ENCODE results near the gene HMCN1.

Gene HMCN1

DNA sequence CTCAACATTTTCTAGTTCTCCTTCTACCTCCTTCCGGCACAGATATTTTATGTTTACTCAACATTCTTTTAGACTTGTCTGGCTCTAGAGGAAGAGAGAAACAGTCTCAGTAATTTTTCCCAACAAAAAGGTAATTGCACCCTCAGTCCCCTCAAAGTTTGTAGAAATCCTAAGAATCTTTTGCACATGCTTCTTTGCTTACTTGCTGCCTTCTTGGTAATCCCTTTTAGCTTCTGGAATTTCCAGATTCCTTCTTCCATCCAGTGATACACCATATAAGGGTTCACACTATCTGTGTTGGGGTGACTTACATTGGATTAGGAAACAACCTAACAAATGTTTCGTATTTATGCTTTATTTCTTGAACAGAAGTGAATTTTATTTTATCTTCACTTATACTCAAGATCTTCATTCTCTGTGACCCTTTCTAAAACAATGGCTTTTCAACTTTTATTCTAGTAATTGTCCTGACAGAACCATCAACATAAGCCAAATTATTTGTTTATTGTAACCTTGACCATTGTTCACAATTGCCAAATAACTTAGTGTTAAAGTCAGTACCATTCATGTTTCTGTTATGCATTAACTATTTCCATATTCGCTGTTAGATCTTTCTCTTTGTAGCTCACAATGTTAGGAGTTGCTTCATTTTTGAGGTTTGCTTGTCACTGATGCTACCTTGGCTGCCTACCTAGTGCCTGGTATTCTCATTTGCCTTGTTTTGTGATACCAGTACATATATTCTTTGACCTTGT is 238.1 kb downstream of the HMCN1 start:
- DNase-seq = no peak

DNA sequence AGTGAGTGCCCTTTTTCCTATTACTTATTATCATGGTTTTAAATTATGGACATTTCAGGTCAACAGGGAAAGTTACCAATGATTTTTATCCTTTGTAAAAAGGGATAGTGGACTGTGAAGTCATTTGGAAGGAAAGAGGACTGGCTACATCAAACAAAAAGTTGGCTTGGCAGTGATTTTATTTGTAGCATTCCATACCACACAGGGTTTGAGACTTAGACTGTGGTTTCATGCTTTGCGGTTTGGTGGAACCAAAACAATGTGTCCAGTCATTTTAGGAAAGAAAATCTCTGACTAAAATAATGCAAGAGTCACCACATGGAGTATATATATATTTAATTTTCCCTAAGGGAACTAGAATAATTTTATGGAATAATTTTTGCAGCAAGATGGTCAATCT is 239.5 kb downstream of the HMCN1 start:
- DNase-seq = no peak

DNA sequence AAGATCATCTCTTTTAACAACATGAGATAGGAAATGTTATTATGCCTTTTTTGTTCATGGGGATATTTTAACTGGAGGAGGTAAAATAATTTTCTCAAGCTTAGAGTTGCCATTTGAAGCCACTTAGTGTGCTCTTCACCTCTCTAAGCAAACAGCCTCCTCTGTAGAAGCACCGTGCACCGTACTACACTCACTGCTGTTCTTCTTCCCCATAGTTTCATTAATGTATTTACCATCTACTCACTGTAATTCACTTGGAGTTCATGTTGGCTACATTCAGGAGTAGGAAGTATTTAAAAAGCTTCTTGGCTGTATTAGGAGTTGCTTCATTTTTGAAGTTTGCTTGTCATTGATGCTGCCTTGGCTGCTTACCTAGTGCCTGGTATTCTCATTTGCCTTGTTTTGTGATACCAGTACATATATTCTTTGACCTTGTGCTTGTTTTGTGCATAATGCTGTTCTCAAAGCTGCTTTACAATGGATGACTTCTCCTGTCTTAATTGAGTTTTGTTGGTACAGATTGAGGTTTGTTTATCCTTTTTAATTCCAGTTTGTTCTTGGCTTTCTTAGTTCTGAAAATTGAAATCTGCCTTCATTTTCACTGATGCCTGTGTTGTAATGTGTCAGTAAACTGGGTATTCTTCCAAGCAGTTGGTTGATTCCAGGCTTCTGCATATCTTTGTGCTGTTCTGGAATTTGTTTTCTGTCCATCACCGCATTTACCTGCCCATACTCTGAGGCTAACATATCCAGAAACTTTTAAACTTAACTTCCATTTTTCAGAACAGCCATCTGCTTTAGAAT is 240.4 kb downstream of the HMCN1 start:
- DNase-seq = no peak

DNA sequence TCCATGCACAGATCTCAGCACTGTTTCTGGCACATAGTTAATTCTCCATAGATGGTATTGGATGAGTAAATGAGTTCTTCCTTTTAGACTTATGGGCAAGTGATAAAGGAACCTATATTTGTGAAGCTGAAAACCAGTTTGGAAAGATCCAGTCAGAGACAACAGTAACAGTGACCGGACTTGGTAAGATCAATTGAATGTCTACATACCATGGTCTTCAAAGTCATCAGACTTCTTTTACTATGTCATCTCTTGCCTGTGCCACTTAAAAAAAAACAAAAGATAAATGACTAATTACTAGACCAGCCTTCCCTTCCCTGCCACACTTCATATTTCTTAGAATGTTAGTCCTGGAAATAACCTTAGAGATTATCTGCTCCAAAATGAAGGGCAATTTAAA is 246.7 kb downstream of the HMCN1 start:
- no peak for DNase-seq

DNA sequence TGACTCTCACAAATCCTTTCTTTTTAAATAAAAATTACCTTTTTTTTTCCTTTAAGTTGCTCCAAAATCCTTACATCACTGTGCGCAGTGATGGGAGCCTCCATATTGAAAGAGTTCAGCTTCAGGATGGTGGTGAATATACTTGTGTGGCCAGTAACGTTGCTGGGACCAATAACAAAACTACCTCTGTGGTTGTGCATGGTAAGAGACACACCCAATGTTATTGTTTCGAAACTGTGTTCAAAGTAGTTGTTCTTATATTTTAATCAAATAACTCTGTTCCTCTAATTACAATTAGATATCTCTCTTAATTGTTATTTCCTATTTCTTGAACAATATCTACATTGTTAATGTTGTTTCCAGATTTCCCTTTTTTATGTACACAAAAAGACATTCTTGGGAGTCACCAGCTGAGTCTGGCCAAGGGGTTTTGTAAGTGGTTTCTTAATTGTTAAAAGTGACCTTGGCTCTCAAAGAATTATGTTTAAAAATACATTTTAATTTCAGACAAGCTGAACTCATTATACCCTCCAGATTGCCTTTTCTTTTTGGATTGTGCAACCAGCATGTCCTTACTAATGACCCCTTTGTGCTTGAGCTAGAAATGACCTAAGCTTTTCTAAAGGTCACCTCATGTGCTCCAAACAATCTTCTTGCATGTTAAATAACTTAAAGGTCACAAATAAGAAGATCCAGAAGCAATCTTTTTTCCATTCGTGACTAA is 250.1 kb downstream of the HMCN1 start:
- no peak for DNase-seq

DNA sequence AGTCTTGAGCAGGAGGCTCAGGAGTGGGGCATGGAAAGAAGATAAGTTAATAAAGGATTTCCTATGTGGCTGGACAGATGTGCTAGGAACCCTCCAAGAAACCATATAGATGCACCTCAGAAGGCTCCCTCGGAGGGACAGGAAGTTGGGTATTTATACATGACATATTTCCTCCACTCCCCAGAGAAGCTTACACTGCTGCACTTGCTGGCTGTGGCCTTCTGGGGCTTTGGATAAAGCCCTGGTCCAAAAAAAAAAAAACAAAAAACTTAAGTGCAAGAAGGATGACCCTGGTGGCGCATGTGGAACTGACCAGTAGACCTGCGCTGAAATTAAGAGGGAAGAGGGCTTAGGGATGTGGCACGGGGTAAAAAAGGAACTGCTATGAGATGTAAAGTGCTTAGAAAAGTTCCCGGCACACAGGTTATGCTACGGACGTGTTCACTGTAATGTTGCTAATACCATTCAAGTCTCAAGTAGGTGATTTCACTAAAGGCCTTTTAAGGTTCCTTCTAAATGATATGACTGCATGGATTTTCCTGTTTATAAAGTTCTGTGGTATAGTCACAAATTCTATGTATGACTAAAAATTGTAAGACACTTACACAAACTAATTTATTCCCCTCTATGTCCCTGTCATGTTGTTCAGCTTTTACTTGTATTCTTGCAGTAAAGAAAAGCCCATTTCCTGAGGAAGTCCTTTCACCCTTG is 253.6 kb downstream of the HMCN1 start:
- no peak for DNase-seq

DNA sequence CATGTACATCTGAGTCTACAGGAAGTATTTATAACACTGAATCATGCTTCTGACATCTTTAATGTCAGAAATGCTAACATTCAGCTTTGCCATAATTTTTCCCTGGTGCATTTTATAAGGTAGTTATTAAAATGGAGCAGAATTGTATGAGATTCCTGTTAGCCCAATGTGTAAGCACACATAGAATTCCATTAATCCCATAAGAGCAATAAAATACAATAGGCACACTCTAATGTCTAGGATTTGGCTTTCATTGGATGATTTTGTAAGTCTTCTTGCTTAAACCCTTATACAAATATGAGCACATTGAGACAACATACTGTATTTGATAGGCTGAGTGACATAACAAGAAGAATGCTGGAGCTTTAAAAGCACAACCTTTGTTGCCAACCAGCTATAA is 256.4 kb downstream of the HMCN1 start:
- no peak for DNase-seq

DNA sequence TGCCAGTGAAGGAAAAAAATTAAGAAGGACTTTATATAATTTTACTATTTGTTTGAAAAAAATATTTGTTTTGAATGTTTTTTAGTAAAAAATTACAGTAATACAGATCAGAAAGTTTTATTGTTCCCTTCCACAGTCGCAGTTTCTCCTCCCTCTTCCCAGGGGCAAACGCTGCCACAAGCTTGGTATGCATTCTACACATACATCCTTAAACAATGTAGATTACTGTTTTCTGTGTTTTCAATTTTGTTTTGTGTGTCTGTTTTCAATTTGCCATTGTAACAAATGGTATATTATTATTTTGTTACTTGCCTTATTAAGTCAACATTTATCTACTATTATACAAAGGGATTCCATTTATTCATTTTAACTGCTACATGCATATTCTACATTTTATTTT is 257.1 kb downstream of the HMCN1 start:
- DNase-seq = no peak

DNA sequence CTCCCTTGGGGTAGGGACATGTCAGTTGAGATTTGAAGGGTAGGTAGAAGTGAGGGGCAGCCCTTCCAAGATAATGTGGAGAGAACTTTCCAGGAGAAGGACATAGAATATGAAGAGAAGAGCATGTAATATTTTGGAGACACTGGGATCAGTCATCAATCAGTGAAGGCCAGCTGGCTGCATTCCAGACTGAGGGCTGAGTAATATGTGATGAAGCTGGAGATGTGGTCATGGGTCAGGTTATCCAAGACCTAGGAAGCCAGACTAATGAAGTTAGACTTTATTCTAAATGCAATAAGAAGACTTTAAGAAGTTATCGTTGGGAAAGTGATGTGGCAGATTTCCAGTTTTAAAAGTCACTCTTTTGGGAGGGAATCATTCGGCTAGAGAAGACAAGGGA is 262.0 kb downstream of the HMCN1 start:
- no peak for DNase-seq

DNA sequence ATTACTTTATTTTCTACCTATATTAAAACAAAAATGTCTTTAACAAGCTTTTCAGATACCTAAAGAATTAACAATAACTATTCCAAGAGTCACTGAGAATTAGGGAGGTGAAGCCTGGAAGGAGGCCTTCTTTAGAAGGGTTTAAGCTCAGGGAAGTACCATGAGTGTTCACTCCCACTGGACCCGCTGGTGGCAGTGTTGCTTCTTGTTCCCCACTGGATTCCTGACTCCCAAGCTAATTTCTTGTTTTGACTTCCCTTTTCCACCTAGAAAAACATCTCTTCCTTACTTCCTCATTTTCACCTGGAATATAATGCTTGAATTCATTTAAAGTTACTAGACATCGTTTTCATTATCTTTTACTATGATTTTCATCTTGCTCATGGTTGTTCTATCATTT is 264.2 kb downstream of the HMCN1 start:
- no peak for DNase-seq

DNA sequence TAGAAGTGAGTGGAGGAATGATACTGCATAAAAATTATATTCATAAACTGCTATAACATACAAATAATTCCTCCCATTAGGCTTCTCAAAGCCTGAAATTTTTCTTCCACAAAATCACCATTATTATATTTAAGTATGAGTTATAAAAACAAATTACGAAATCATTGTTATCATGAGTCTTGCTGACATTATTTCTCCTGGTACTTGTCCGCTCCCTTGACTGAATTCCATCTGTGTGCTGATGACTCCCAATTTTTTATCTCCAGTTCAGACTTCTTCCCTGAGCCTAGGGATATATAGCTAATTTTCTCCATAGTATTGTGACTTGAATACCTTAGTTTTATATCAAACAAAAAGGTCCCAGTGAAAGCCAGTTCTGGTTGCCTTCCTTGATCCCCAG is 268.2 kb downstream of the HMCN1 start:
- no peak for DNase-seq

DNA sequence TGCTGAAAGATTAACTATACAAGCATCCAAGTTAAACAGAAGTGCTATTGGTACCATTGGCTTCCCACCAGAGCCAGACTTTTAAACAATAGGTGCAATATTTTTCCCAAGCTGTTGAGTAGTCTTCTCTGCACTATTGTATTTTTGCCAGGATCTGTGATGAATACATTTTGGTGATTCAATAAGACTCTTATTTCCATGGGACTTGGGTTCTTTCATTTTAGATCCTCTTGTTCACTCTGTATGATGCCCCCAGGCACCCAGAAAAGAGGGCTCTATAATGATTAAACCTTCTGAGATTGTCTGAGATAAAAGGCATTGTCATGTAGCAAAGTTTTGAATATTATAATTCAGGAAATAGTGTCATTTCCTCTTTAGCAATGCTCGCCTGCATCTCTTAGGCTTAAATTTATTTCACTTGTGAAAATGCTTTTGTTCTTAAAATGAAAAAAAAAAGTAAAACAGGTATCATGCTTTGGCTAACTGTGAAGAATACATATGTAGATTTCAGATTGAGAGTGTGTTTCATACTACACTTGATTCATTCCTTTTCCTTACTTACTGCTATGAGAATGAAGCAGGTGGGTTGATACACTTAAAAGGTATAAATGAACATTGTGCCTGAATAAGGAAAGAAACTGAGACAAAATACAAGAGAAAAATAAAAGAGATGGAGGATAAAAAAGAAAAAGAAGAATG is 275.0 kb downstream of the HMCN1 start:
- DNase-seq = no peak

DNA sequence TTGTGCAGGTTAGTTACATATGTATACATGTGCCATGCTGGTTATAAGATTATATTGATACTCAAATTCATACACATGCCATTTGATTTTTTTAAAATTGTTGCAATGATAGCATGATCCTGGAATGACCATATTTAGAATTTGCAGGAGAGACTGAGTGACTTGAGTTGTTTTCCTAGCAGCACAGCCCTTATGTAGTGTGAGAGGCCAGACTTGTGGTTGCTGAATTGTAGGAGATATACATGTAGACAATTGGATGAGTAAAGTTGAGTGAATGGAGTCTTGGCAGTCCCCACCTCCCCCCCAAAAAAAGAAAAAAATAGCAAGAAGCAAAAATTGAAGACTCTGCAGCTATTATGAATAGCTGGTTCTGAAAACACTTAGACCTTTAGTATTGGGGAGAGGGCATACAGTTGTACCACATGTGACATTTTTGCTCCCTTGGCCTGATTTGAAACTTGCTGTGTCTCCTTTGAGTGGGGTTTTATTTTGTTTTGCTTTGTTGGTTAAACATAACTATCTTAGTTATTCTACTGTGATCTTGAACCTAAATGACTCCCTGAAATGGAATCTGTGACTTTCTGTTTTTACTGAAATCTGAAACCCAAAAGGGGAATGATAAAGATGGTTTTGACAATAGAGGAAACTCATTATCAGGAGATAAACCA is 280.3 kb downstream of the HMCN1 start:
- DNase-seq = no peak

DNA sequence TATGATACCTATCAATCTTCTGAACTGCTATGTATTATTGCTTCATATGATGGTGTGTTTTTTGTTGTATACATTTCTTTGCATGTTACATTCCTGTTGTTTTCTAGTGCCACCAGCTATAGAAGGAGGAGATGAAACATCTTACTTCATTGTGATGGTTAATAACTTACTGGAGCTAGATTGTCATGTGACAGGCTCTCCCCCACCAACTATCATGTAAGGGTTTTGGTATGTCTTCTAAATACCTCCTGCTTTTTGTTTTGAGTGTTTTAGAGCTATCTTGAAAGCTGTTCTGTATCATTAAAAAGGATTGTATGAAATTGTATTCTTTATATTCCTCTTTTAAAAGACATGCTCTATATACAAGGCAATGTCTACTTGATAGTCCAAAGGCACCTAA is 282.7 kb downstream of the HMCN1 start:
- DNase-seq = no peak

DNA sequence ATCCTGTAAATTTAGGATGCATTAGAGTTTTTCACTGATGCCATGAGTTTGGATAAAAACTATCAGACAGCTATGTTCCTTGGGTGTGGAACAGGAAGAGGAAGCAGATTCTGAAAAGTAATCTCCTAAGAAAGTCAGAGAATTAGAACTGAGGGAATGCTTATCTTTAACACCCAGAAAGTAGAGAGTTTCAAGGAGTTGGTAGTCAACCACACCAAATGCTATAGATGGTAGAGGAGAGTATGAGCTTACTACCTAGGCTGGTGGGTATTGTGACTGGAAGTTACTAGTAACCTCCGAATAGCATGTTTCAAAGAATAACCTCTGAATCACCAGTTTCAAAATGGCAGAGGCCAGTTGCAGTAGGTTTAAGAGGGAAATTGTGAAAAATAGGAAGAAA is 288.0 kb downstream of the HMCN1 start:
- DNase-seq = no peak

DNA sequence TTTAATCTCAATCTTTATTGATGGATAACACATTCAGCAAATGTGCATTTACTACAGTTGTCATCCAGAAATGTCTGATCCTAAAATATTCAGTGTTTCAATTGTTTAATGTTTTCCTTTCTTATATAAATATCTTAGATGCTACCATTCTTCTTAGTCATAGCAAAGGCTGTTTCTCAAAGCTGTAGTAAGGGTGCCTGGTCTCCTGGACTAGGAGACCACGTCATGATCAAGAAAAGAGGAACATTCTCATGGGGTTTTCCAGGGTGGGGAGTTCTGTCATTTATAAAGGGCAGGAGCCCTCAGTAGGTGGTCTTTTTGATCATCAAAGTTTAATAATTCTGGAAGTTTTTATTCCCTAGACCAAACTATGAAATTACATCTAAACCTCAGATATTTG is 292.8 kb downstream of the HMCN1 start:
- no peak for DNase-seq

DNA sequence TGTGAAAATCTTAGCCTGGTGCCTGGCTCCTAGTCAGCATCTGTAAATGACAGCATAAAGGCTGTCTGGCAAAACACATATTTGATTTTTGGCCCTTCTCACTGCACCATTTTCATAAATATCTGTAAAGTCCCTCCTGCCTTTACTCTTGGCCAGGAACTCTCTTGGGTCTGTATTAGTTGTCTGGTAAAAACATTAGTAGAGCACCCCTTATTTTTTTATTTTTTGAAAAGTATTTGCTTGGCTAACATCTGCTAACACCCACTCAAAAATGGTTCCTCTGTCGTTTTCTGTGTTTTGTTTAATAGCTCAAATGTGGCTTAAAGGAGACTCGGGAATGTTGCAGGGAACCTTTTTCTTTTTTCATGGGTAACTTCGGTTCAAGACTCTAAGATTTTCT is 293.4 kb downstream of the HMCN1 start:
- DNase-seq = no peak

DNA sequence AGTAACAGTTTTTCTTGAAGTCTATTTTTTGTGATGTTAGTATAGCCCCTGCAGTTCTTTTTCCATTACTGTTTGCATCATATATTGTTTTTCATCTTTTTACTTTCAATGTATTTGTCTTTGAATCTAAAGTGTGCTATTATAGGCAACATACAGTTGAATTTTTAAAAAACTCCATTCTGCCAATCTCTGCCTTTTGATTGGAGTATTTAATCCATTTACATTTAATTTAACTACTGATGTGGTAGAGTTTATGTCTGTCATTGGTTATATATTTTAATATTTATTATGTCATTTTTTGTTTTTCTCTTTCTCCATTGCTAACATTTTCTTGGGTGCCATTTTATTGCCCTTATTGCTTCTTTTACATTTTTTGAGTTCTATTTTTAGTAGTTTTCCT is 296.3 kb downstream of the HMCN1 start:
- DNase-seq = no peak

DNA sequence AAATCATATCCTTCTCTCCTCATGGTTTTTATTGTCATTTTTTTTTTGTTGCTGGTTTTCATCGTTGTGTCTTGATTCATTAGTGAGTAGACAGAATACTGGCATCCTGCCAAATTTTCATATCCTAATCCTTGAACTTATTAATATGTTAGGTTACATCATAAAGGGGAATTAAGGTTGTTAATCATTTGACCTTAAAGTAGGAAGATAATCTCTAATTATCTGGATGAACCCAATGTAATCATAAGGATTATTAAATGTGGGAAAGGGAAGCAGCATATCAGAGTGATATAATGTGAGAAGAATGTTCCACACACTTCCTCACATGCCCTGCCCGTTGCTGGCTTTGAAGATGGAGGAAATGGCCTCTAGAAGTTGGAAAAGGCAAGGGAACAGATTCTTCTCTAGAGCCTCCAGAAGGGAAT is 299.7 kb downstream of the HMCN1 start:
- no peak for DNase-seq

DNA sequence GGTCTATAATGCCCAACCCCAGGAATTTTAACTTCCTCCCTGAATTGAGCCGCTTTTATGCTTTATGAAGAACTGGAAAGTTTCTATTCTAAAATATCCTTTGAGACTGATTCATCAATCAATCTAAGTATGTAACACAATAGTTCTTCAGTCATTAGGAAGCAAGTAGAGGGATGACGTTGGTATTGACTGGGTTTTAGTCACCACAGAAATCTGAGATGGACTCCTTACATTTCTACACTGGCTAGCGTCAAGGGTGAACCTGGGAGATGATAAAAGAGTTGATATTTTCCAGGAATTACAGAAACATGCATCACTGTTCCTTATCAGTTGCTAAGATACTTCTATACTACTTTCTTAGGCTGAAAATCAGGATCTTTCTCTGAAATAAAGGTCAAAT is 308.0 kb downstream of the HMCN1 start:
- no peak for DNase-seq

DNA sequence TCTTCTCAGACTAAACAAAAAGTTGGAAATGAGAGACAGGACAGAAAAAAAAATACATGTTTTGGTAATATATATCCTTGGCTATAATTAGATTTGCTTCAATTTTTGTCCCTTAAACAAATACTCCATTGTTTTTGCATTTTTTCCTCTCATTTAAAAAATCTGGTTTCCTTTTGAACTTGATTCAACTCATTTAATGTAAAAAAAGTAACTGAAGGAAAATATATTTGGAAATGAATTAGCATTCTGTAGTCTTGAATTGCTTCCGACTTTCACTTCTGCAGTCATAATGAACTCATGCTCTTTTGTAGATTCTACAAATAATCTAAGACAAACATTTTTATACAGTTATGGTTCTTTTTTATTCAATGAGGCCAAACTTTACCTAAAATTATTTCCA is 309.1 kb downstream of the HMCN1 start:
- DNase-seq = no peak

DNA sequence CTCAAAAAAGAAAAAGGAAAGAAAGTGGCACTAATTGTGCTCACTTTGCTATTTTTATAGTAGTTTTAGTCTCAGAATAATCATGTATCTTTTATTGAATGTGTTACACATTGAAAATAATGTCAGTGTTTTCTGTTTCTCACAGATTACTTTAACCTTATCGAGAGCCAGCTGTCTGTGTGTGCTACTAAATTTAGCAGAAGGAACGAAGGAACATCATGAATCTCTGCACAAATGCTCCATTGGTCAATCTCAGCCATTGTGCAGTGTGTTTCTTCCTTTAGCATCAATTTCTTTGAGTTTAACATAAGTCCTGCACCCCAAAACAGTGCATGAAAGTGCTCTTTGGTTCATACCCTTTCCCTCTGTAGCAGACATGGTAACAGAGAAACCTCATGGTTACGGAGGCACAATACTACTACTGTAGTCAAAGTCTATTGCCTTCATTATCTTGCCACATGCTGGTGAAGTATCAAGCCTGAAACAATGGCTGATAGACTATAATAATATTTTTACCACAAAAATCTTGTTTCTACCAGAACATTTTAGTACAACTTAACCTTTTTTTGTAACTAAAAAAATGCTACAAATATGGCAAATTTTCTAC is 310.0 kb downstream of the HMCN1 start:
- no peak for DNase-seq
